Fibroblast of skin of back (primary cell): ENCODE results near the gene YLPM1.

Source experiments
- DNase-seq: peaks from one replicate; pipeline ENCODE4 v3.0.0-alpha.2; 2013

Gene YLPM1

GRCh38 chr14:74840603-74841030, 77.5 kb downstream of the YLPM1 start:
- DNase-seq = no peak

- DNase-seq = no peak
Measured at GRCh38 chr14:74841230-74842207, 78.4 kb downstream of the YLPM1 start.

DNA sequence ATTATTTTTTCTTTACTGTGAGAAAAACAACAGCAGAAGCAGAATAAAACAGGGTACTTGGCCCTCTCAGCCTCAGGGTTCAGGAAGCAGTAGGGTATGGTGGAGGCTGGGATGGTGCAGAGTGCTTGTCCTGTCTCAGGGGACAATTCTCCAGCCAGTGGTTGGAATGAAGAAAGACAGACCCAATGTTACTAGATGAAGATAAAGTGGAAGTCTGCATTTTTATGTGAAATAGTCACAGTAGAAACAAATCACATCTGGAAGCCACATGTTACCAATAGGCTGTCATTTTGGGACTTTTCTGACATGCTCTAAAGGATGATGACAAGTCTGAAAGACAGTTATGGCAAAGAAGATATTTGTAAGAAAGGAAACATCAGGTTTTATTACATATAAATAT, 80.5 kb downstream of the YLPM1 start:
- DNase-seq = peak; percentile 88

DNA sequence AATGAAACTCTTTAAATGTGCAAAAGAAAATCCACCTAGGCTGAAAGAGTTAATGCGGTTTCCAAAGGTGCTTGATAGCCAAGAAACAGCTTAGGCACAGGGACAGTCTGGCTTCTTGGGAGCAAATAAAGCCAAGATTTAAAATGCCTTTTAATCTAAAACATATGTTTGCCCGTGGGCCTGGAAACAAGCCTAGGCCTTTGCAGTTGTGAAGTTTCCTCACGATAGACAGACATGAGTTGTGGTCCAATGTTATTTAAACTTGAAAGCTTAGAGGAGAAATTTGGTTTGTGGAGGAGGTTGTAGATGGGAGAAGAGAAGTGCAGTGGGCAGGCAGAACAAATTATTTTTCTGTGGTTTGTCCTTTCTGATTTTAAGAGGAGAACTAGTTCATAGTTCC, 83.1 kb downstream of the YLPM1 start:
- peak; percentile 69 for DNase-seq

GRCh38 chr14:74846968-74847665, 84.0 kb downstream of the YLPM1 start:
- DNase-seq = peak; percentile 81

- DNase-seq = no peak
Measured at GRCh38 chr14:74848768-74849167, 85.7 kb downstream of the YLPM1 start.

- DNase-seq = peak; percentile 68
Measured at GRCh38 chr14:74852922-74853530, 89.9 kb downstream of the YLPM1 start.

GRCh38 chr14:74853581-74853980, 90.5 kb downstream of the YLPM1 start:
- no peak for DNase-seq

DNA sequence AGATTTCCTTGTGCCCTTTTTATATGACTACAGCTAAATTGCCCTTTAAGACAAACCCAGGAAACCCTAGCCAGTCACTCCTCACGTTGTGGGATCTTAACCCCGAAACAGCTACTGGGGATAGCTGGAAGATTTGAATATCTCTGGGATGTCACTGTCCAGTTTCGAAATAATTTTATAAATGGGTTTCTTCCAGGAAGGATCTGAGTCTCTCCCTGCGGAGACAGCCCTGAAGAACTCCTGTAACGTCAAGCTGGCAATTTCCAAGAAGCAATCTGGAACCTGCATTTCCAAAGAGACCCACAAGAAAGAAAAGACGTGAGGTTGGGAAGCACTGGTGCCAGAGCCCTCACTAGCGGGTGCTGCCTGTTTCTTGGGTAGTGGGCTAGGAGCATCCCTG, 91.9 kb downstream of the YLPM1 start:
- no peak for DNase-seq

- no peak for DNase-seq
Measured at GRCh38 chr14:74855945-74856344, 92.8 kb downstream of the YLPM1 start.

GRCh38 chr14:74856366-74856765, 93.2 kb downstream of the YLPM1 start:
- no peak for DNase-seq

DNA sequence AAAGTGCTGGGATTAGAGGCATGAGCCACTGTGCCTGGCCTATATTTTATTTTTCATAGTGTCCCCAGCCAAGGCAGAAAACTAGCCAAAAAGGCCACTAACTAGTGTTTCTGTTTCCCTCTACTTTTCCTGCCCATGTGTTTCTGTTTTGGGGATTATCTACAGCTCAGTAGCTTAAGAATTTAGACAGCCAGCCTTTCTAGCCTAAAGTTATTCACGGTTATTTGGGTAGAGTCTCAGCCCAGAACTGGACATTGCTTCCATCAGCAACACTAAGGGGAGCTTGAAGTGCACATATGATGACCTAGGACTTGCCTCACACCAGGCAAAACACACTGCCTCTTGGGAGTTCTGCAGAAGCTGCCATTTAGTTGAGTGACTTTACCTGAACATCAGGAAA, 94.9 kb downstream of the YLPM1 start:
- no peak for DNase-seq

DNA sequence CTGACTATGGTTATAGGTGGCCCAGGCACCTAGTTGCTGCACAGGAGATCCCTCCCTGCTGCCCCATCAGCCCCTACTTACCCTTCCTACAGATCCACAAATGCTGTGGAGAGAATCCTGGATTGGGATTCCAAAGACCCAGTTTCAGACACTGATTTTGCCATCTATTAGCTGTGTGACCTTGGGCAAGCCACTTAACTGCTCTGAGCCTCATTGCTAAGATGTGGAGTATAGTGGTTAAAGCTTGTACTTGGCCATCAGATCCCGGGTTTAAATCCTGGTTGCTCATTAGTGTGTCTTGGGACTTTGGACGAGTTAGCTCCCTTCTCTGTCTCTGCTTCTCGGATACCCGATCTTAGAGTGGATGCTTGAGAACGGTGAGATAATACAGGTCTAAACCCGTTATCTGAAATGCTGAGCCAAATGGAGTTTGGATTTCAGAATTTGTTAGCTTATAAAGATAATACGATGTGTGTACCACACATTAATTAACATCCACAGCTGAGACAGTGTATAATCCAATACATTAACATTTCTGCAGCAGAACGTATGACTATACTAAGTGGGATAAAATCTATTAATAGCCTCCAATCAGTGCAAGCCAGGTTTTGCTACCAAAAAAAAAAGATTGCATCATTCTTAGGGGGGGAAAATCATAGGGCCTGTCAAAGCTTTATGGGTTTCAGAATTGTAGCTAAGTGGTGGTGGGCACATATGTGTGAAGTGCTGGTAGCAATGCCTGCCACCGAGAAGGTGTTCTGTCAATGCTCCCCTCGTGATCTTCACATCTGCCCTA, 96.8 kb downstream of the YLPM1 start:
- DNase-seq = peak; percentile 34

- peak; percentile 80 for DNase-seq
Measured at GRCh38 chr14:74860899-74861733, 98.0 kb downstream of the YLPM1 start.

GRCh38 chr14:74861734-74862090, 98.6 kb downstream of the YLPM1 start:
- DNase-seq = no peak

DNA sequence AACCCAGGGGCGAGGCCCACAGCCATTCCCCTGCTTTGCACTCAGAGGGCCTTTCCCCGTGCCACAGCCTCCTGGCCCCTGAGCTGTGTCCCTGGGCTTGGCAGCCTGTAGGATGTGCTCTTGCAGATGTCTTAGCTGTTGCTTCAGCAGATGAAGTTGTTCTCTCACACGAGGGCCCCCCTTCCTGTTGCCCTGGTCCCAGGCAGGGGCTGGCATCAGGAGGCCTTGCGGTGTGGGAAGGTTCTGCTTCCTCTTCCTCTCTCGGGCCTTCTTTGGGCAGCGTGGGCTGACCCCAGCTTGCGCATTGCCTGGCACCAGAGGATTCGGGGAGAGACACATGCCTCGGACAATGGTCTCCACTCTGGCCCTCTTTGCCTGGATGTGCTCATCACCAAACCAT, 100.2 kb downstream of the YLPM1 start:
- no peak for DNase-seq

GRCh38 chr14:74864198-74864597, 101.1 kb downstream of the YLPM1 start:
- no peak for DNase-seq

DNA sequence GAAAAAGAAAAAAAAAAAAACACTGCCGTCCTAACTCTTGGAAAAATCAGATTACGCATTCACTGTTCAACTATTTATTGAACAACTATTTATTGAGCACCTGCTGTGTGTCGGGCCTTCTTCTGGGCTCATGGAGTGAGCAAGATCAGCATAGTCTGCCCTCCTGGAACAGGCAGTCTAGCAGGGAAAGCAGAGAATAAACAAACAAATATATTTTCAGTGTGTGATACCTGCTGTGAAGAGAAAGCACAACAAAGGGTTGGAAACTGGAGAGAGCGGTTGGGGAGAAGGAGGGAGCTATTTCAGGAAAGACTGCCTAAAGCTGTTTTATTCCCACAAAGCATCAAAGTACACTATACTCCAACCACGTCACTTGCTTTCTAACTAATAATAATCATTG, 102.0 kb downstream of the YLPM1 start:
- DNase-seq = no peak

DNA sequence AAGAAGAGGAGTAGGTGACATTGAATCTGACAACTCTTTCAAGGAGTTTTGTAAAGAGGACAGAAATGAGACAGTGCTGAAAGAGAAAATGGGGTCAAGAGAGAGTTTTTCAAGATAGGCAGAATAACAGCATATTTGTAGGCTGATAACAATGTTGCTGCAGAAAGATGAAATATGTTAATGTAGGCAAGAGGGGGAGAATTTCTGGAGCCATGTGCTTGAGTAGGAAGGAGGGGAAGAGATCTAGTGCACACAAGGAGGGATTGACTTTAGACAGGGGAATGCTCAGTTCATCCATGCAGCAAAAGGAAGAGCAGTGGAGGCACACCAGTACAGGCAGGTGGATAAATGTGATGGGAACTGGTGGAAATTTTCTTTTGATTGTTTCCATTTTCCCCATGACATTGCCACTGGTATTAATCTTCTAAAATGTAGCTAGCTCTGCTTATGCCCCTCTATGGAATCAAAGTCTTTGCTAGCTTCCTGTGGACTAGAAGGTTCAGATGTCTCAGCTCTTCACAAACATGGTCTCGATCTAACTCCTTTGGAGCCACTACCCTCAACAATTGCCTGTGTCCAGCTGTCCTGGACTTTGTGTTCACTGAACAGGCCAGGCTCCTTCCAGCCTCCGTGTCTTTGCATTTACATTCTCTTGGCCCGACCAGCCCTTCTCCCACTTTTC, 103.7 kb downstream of the YLPM1 start:
- DNase-seq = no peak

DNA sequence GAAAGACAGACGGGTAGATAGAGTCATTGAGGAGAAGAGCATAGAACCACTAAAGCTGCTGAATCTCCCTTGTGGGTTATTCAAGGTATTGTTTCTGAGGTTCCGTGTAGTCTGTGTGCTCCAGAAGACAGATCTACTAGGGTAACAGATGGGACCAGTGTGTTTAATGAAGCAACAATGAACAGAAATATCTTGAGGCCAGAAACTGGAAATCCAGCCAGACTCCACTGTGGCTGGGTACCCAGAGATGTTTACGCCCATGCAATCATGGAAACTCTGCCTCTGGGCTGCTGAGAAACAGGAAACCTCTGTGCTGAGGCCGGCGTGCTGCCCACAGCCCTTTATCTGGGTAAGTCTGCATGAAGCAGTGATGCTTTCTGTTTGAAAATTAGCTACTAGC, 104.6 kb downstream of the YLPM1 start:
- no peak for DNase-seq

DNA sequence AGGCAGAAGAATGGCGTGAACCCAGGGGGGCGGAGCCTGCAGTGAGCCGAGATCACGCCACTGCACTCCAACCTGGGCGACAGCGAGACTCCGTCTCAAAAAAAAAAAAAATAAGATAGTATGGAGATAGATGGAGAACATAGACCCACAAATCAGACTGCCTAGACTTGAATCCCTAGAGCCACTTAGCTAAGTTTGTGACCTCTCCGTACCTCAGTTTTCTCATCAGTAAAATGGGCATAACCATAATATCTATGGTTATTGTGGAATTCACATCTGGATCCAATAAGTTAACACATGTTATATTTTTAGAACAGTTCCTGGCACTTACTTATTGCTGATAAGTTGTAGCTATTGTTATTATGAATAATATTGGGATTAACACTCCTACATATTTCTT, 105.6 kb downstream of the YLPM1 start:
- peak; percentile 7 for DNase-seq
